HG02642 (cell line): Measurements from ENCODE around the gene FOXO1.

Source experiments
- ATAC-seq: cut with Tn5 transposase; IDR thresholded peaks from one replicate; pipeline ENCODE4 v1.9.1; 2021; ENCODE audit warnings: mild to moderate bottlenecking; ENCODE audit not compliant: unreplicated experiment, poor library complexity

Gene FOXO1

DNA sequence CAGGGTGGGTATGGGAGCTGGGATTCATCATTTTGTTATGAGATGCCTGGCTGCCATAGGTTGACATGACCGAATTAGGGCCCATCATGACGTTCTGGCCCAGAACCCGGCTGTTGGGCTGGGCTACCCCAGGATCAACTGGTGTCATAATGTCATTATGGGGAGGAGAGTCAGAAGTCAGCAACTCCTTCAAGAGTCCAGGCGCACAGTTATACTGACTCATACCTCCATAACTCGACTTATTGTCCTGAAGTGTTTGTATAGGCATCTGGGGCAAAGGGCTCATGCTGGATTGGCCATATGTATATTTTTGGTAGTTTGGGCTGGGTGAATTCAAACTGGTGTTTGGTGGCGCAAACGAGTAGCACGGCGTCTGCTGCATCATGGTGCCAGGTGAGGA is 106.5 kb downstream of the FOXO1 start:
- no peak for ATAC-seq

DNA sequence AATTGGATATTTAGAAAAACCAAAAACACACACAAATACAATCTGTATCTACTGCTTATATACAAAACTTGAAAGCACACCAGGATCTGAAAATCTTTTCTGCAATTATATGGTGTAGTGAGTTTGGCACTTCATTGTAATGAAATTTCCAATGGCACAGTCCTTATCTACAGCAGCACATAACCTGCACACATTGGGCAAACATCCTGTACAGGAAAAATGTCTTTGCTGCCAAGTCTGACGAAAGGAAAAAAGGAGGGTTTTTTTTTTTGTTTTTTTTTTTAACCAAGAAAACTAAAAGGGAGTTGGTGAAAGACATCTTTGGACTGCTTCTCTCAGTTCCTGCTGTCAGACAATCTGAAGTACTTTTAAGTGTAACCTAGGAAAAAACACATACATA is 107.8 kb downstream of the FOXO1 start:
- no peak for ATAC-seq

DNA sequence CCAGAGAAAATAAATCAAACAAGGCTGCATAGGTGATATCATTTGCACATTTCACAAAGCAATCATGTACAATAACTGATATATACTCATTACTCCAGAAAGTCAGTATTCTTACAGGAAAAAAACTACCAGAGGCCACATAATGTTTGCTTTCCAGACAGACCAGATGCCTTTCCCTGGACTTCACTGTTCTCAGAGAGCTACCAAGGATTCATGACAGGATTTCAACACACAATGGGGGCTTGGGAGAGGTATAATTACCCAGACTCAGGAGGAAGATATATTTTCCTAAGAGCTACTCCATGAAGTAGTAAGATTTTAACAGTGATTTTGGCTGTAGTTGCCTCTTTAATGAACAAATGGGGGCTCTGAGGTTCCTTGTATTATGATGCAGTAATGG is 110.0 kb downstream of the FOXO1 start:
- no peak for ATAC-seq

DNA sequence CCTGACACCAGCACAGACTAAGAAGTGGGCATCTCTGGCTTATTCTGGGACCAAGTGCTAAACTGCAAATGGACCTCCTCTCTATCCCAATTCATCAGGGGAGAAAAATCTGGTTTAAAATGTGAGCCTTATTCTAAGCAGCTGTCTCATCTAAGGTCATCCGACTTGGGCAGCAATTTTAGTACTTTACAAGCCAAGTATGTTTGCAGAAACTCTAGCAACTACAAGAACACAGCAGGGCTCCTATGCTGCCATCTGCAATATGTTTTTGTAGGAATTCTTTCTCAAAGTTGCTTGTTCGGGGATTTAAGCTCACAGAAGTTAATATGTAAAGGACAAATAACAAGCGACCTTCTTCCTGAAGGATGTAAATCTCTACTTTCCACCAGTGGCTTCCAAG is 113.1 kb downstream of the FOXO1 start:
- no peak for ATAC-seq

DNA sequence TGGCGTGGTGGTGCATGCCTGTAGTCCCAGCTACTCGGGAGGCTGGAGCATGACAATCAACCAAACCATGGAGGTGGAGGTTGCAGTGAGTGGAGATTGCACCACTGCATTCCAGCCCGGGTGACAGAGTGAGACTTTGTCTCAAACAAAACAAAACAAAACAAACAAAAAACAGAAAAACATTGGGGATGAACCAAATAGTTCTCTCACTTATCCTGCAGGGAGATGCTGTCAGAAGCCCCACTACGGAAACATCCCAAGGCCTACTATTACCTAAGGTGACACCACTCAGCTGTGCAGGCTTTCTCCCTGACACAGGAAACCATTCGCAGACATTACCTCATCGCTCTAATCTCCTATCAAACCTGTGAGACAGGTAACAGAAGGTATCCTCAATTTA is 113.5 kb downstream of the FOXO1 start:
- ATAC-seq = no peak

DNA sequence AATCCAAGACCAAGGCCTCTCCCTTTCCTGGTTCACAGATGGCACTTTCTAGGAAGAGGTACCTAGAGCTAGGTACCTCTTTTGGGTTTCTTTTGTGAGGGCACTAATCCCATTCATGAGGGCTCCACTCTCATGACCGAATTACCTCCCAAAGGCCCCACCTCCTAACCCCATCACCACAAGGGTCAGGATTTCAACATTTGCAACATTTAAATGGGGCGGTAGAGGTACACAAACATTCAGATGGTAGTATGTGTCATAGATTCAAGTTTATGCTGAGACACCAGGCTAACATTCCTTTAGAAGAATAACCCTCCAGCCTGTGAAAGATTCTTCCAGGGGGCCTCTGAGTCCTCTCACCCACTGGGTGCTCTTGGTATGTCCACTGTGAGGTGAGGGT is 116.3 kb downstream of the FOXO1 start:
- no peak for ATAC-seq

DNA sequence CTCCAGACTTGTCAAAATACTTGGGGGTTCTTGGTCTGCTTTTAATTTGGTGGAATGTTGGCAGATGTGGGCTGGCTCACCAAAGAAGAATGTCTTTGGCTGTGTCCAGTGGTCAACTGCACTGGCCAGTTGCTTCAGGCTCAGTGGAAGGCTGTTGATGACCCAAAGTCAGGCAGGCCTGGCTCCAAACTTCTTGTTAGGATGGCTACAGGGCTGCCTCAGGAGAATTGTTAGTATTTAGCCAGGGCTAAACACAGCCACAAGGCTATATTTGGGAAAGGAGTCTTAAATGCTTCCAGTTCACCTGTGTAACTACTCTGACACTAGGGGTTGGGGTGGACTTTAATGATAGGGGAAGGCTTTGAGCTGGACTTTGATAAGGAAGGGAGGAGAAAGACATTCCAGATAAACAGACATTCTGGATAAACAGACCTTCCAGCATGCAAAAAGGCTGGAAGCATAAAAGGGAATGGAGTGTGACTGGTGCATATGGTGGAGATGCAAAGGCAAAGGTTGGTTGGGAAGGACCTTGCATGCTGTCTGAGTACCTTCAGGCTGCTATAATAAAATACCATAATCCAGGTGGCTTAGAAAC is 116.8 kb downstream of the FOXO1 start:
- ATAC-seq = no peak

DNA sequence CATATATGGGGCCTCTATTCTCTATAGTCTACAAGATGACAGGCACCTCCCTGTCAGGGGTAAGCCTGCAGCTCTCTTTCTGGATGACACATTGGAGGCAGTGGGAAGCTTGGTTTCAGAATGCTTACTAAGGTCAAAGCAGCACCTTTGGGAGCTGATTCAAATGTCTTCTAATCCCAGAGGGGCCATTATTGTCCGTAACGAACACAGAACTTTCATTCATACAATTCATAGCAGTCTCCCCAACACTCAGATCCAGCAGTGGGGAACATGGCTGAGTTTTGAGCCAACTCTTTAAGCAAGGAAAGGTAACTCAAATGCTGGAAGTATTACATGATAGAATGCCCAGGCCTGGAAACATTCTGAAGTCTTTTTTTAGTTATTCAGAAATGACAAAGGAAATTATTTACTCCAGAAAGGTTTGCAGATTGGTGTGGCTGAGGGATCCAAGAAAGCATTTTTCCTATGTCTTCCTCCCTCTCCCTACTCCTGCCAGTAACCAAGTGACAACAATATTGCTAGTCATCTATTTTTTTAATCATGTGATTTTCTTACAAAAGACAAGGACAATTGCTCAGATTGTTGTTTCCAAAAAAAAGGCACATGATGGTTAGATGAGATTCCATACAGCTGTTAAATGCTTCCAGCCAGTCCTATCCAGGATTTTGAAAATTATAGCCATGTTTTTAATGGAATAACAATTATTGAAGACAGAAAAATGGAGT is 118.7 kb downstream of the FOXO1 start:
- no peak for ATAC-seq

DNA sequence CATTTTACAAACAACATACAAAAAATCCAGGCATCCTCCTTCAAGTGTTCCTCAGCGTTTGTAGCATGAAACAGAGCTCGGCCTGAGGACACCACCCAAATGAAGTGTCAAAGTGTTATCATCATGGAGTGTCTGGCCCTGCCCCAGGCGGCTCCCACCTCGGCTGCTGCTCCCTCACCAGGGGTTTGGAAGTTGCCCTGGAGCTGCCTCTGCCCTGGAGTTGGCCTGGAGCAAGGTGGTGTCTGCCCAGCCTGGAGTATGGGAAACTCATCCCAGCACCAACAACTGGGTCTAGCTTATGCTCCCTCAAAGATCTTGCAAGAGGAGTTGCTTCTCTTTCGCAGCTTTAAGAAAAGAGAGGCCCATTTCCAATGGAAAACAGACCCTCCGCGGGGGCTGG is 120.4 kb downstream of the FOXO1 start:
- ATAC-seq = no peak

DNA sequence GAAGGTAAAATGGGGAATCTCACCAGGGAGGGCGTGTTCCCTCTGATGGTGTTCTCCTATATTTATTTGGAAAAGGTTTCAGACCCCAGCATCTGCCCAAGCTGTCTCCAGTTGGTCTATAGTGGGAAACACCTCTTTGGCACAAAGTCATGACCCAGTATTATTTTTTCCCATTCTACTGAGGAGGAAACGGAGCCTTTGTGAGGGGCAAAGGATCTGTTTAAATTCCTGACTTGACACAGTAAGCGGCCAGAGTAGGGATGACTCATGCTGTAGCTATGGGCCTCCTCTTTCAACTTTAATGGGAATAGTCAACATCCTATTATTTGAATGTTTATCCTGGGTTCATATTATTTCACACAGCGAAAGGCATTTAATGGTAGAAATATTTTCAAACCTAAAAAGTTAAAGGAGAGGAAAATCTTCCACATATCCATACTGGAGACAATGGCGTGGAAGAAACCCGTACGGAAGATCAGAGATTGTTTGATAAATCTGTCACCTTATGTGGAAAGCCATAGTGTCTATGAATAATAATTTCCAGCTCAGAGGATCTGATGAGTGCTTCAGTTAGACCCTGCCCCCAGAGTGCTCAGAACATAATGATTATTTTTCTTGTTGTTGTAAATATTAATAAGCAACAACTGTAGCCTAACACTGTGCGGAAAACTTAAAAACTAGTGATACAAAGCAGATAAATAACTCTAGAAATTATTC is 126.0 kb downstream of the FOXO1 start:
- ATAC-seq = no peak

DNA sequence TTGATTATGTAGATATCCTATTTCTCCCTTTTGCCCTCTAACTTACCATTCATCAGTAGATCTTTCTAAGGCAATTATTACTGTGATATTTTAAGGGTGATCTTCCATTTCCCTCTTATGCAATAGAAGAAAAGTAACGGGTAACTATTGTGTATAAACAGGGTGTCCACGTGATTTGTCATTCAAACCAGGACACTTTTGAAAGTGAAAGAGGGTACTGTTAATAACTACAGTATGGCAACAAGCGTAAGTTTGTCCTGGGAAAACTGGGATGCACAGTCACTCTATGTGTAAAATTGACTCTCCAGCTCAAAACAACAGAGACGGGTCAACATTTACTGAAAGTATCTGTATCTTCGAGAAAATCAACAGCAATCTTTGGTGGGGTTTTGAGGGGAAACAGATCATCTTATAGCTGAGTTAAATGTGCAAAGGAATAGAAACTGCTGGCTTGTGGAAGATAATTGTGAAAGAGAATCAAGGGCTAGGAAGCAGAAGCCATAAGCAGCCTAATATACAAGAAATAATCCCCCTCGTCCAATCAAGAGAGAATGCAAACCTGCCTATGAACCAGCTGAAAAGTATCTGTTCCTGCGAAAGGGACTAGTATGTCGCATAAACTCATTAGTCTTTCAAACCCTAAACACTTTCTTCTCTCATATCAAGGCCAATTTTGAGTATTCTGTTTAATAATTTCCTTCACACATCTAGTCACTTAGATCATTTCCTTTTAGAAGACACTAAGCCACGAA is 126.7 kb downstream of the FOXO1 start:
- ATAC-seq = no peak

DNA sequence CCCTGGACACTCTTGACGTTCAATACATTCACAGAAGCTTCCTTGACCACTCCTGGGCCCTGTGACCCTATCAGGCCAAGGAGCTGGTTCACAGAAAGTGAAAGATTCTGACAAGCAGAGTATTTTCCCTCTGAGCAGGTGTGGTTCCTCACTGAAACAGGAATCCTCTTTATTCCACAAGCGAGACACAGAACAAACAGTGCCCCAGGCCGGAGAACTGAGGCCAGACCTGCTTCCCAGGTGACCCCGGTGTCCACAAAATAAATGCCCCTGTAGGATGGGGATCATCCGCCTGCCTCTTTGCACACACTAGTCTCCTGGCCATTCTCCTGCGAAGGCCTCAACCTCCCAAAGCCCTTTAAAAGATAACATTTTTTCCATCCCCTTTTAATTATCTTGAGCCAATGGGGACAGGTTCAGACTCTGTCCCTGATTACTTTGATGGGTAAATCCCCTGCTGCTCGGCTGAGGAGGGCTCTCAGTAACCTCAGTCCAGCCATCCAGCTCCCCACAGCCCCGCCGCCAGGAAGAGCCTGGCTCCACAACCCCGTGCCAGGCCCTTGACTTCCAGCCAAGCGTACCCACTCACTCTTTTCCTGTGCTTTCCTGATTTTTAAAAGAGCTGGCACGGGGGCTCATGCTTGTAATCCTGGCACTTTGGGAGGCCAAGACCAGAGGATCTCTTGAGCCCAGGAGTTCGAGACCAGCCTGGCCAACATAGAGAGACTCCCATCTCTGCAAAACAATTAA is 129.1 kb downstream of the FOXO1 start:
- ATAC-seq = no peak

DNA sequence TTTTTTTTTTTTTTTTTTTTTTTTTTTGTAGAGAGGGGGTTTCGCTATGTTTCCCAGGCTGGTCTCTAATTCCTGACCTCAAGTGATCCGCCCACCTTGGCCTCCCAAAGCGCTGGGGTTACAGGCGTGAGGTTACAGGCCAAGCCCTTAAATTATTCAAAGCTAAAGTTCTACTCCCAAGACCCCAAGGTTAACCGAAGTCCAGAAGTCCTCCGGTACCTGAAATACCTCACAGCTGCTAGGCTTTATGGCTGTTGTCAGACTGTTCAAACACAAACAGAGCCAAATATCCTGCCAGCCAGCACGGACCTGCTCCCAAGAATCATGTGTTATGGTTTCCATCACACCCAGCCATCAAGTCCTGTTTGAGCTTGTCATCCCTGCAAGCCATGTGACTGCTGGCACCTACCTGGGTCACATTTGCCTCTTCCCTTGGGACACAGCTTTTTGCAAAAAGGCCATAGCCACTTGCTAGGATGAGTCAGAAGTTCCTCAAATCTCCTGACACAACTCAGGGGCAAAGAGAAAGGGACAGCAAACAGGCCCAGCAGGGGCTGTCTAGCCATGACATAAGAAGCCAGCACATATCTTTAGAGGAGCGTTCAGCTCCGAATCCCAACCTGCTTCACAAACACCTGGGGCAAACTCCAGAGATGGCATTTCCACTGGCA is 129.9 kb downstream of the FOXO1 start:
- ATAC-seq = no peak

DNA sequence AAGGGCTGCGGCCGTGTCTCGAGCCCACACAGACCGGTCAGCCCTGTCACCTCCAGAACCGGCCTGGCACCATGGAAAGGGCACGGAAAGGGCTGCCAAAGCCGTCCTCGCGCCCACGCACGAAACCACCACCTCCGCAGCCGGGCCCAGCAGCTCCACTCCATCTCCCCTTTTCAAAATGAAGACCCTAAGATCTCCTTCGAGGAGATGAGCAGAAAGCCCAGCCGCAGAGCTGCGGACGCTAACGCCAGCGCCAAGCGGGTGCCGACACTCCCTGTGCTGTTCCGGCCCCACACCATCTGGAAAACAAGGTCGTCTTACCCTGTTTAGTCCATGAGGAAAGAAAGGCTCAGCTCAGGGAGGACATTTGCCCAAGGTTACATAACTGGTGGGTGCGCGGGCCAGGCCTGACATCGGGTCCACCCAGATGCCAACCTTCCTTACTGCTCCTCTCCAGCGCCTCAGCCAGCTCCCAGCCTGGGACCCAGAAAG is 131.1 kb downstream of the FOXO1 start:
- no peak for ATAC-seq

DNA sequence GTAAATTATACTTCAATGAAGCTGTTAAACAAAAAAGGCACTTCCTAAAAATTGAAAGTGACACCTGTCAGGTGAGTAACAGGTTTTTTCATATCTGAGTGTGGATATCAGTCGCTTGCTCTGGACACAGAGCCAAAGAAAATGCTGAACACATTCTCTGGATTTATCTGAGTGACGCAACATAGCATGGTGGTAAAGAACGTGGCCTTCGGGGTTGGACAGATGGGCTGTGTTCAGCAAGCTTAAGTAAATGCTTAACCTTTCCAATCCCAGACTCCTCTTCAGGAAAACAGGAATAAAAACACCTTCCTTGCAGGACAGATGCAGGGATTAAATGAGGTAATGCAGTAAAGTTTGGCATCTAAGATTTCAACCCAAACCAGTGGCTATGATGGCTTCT is 132.0 kb downstream of the FOXO1 start:
- no peak for ATAC-seq

DNA sequence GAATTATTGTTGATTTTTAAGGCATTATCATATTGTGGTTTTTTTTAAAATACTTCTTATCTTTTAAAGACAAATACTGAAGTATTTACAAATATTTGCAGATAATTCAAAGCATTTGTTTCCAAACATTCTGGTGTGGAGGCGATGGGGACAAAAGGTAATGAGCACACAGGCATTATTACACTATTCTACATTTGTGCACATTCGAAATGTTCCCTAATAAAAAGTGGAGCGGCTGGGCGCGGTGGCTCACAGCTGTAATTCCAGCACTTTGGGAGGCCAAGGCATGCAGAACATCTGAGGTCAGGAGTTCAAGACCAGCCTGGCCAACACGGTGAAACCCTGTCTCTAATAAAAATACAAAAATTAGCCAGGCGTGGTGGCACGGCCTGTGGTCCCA is 133.4 kb downstream of the FOXO1 start:
- no peak for ATAC-seq

DNA sequence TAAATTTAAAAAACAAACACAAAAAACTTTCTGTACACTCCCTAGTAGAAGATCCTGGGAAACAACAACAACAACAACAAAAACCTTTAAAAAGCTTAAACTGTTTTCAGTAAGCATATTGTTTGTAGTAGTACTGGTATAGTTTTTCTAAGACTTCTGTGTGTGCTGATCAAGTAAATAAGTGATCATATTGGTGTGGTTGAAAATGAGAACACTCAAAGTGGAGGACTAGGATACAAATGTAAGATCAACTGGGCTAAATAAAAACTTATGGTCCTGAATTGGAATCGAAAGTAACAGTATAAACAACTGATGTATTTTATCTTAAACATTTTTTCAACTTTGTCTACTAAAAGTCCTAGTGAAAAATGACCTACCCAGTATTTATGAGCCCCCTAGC is 135.5 kb downstream of the FOXO1 start:
- no peak for ATAC-seq

DNA sequence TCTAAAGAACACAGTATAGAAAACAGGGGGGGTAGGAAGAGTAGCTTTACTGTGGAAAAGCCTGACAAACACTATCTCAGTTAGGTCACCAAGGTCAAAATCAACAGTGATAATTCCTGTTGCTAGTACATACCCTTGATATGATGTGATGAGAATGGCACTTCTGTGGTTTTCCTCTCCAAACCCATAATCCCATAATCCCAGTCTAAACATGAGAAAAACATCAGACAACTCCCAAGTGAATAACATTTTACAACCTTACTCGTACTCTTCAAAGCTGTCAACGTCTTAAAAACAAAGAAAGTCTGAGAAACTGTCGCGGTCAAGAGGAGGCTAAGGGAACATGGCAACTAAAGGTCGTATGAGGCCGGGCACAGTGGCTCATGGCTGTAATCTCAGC is 137.6 kb downstream of the FOXO1 start:
- ATAC-seq = no peak

DNA sequence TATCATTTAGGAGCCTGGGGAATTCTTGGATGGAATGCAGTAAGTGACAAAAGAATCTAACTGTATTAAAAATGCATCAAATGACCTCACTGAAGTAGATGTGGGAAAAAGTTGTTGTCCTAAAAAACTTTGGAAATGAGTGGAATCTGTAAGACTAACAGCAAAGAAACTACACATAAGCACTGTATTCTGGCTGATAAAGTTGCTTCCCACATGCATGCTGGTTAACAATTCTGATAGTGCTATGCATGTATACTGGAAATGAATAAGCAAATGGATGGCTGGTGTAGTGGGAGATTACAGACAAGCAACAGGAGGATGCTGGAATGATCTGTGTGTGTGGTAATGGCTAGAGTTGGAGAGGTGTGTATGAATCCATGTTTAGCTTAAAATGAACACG is 138.5 kb downstream of the FOXO1 start:
- ATAC-seq = no peak

DNA sequence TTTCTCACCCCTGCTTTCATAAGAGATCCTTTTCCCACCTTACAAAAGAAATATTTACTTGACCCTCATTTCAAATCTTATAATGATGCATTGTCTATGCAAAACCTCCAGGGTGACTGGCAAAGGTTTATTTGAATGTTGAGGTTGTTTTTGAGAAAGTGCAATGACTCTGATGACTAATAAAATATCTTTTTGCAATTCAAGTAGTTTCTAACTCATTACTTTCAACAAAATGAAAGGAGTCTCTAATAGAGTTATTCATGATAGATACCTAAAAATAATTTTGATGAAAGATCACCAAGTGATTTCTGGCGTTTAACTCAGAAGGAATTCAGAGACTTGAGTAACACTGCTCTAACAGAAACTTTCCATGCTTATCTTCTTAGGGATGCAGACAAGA is 144.2 kb downstream of the FOXO1 start:
- ATAC-seq = no peak
